CD4-positive, alpha-beta T cell treated with Interleukin-2 at 100 ng/mL for 4 hours (primary cell): ENCODE results near the gene HRH3.

Source experiments
- DNase-seq: peaks from one replicate; pipeline ENCODE4 v3.0.0-alpha.2; 2020; ENCODE audit warnings: low spot score

Gene HRH3

DNA sequence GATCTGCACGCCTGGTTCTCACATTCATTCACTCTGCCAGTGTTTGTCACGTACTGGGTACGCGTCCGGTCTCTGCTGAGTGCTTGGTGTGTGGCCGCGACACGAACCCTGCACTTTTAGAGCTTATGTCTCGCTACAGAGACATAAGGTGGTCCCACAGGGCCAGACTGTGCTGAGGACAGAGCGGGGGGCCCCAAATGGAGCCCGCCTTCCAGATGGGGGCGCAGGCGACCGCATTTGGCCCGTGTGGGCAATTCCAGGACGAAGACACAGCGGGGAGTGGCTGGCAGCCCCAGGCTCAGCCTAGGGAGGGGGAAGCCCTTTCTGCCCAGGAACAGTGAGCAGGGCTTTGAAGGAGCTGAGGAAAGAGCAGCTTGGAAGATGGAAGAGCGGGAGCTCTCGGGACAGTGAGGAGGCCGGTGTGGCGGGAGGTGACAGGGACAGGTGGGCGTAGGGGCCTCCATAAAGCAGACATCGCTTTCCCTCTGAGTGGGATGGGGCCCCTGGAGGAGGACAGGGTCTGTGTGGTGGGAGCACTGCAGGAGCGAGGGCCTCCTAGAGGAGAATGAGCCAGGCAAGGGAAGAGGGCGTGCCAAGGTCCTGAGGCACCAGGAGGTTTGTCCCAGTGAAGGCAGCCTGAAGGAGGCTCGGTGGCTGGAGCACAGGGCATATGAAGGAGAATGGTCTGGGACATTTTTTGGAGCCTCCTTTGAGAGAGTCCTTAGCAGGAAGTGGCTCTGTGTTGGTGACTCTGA lies 45.0 kb downstream of the HRH3 start:
- no peak for DNase-seq

DNA sequence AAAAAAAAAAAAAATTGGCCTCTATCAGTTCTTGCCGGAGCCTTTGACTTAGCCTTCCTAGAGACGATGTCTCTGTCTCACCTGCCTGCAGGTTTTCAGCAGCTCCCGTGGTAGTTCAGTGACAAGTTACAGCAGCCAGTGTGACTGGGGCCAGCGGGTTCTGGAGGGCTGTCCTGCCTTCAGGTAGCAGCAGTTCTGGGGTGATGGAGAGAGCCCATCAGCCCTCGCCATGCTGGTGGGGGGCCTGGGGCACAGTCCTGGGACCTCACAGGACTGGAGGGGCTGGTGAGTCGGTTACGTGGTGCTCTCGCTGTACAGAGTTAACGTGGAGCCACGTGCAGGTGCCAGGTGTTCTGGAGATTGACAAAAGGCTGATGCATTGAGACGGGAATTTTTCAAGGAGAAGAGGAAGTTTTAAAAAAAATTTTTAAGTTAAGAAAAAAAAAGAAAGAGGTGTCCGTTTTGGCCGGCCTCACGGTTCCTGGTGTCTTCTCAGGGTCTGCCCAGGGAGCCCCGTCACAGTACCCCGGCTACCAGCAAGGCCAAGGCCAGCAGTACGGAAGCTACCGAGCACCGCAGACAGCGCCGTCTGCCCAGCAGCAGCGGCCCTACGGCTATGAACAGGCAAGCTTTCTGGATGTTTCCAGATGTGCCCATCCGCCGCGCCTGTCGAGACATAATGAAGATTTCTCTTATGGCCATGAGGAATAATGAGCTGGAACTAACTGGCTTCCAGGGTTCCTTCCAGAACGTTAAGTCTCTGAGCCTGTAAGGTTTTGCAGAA lies 45.9 kb downstream of the HRH3 start:
- DNase-seq: no peak

DNA sequence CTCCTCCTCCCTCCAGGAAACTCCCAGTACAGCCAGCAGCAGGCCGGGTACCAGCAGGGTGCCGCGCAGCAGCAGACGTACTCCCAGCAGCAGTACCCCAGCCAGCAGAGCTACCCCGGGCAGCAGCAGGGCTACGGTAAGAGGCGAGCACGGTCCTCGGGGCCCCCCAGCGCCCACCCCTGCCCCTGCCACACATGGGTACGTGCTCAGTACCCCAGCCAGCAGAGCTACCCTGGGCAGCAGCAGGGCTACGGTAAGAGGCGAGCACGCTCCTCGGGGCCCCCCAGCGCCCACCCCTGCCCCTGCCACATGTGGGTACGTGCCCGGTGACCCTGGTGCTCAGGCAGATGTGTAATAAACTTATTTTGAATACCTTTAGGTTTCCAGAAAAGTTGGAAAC lies 47.4 kb downstream of the HRH3 start:
- DNase-seq: no peak

DNA sequence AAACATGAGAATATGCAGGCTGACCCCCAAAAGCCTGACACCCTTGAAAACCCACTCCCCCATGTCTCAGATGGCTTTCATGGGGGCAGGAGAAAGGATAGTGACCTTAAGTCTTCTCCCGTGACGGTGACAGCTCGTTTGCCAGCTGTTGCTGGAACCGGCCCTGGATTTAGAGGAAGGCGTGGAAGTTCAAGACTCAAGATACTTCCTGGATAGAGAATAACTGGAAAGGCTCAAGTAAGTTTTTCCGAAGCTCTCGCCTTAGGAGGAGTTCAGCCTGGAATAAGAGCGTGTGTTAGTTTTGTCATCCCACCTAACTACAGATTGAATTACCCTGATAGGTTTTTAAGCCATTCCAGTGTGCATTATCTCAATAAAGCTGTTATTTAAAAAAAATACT lies 48.8 kb downstream of the HRH3 start:
- DNase-seq: no peak

DNA sequence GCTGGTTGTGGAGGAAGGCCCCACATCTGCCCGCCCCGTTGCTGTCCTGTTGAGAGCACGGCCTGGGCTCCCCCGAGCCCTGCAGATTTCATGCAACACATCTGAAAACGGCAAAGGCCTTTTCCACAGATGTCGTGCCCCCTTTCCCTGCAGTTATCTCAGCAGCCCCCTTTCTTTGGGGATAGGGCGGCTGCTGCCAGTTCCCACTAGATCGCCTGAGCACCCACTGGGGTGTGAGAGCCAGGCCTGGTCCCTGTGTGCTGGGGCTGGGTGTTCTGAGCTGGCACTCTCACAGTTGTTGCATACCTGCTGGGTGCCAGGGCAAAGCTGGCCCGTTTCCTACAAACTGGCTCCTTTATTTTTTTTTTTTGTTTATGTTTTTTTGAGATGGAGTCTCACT lies 49.5 kb downstream of the HRH3 start:
- no peak for DNase-seq

DNA sequence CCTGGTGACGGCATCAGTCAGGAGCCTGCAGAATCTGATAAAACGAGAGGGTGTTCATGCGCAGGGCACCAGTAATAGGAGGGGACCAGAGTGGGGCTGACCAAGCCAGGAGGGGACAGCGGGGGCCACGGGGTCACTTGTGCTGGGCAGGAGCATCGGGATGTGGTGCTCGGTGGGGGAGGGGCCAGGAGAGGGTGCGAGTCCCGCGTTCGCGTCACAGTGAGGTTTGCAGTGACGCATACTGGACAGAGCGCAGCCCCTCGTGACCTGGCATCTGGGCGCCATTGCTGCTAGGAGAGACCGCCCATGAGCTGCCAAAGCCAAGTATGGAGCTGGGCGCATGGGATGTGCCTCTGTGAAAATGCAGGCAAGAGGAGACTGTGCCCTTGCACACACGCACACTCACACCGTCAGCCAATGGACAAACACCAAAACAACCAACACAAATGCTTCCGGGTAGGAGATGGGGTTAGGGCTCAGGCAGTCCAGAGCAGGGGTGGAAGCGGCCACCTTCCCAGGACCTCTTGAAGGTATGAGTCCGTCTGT lies 51.1 kb downstream of the HRH3 start:
- no peak for DNase-seq

DNA sequence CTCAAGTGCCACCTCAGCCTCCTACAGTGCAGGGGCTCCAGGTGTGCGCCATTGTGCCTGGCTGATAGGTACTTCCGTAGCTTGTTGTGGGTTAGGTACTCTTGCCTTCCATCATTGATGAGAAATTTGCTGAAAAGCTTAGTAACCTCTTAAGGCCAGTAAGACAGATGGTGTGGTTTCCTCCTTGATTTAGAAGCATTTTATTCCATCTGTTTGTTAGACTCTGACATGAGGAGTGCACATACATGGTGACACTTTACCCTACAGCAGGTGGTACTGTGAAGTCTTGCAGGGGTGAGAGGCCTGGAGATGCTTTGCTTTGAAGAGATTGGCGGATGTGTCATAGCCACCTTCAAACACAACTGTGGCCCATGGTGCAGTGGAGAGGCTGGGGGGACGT lies 52.0 kb downstream of the HRH3 start:
- DNase-seq: no peak

DNA sequence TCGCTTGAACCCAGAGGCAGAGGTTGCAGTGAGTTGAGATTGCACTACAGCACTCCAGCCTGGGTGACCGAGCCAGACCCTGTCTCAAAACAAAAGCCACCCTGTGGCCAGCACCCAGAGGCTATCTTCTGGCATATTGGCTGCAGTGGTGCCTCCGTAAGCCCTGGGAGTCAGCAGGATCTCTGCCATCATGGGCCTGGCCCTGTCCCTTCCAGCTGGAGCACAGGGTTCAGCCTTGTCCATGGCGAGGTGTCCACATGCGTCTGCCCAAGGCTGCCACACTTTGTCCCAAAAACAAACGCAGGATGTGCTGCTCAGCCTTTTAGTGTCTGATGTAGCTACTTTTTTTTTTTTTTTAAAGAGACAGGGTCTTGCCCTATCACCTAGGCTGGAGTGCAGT lies 52.6 kb downstream of the HRH3 start:
- DNase-seq: no peak

DNA sequence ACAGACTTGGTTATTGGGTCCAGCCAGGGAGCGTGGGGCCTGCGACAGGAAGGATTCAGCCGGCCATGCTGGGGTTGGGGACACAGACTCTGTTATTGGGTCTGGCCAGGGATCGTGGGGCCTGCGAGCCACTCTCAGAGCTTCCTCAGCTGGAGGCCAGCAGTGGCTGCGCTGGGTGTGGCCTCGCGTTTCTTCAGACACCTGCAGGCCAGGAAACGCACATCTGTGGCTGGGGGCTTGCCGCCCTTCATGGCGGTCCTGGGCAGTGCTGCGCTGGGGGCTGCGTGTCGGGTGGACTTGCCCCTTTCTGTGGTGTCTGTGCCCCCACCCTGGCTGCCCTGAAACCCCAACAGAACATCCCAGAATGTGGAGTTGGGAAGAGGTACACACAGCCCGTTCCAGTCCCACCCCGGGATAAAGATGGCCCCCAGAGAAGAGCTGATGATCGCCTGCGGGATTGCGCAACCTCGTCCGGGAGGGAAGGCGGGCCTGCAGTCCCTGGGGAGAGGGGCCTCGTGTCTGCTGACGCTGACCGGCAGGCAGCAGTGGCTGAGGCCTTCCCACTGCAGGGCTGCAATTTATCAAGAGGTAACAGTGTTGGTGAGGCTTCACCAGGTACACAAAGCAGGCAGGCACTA lies 54.2 kb downstream of the HRH3 start:
- DNase-seq: no peak
